H1 (cell line): ENCODE results near the gene ANKDD1A. TPM values are rescaled to one million over a fixed set of nuclear protein-coding genes. Genes with fewer than 3 reads are reported as not detected.

Experiments used
- CEBPB ChIP-seq: IDR thresholded peaks from 2 replicates; pipeline ENCODE4 v1.6.1; 2012; ENCODE audit warnings: low read depth, low read length
- GABPA ChIP-seq: IDR thresholded peaks from 2 replicates; pipeline ENCODE4 v1.6.1; 2011; ENCODE audit warnings: mild to moderate bottlenecking, low read length, moderate library complexity, borderline replicate concordance; ENCODE audit not compliant: insufficient read depth
- MAX ChIP-seq: IDR thresholded peaks from 2 replicates; pipeline ENCODE4 v1.6.1; 2012; ENCODE audit warnings: inconsistent platforms
- RNF2 ChIP-seq: fragments of 200-900, 300-1000 bp; sonication (generic); IDR thresholded peaks from 2 replicates; pipeline ENCODE4 v1.7.1; 2016; ENCODE audit warnings: borderline replicate concordance, low read depth, mild to moderate bottlenecking, antibody characterized with exemption, low read length; ENCODE audit not compliant: poor library complexity, severe bottlenecking; ENCODE audit errors: missing control alignments
- polyA plus RNA-seq, 7 experiments: library from polyadenylated mRNA; depleted of rRNA in 3 of 7; stranded (reverse) in 5 of 7; unstranded in 2 of 7; fragments of >200 nt in 5 of 7; fragments of 200-250 nt in 2 of 7; gene quantifications; 1 replicate in 5 of 7; 2 replicates in 1 of 7; 4 replicates in 1 of 7; pipeline versions ENCODE4 v1.2.1 to v1.2.3, GENCODE V29; 2011 to 2013; ENCODE audit warnings: missing spikeins in 2 of 7, mixed read lengths in 2 of 7
- total RNA-seq: library from RNA; stranded (reverse); fragmentation: NEBNext Ultra II Directional; extraction: Animal tissue kit (Norgen Biotek cat#: 25700); gene quantifications from 2 replicates; pipeline ENCODE4 v1.2.1, GENCODE V29; 2021

The ANKDD1A gene
- total and polyA plus RNA-seq, 2 of the 8 experiments (the other 6 are each of a cell fraction or from before 2014, with no cell fraction given) = 4.1 to 5.0 TPM

GRCh38 chr15:64930778-64931371 lies 19.2 kb downstream of the ANKDD1A start (continued):
- TF ChIP-seq RNF2 (no peak), GABPA (no peak), CEBPB (no peak), MAX (no peak)
